Cardiac fibroblast (primary cell): ENCODE measurements around the gene SFXN5.
A peak's percentile ranks its signal among the peaks of the same experiment; 100 is the strongest.

Experiments used
- DNase-seq, 2 donors: peaks; one replicate each; pipeline versions ENCODE4 v3.0.0 to v3.0.0-alpha.2; 2010; ENCODE audit warnings: low read depth in 2 of 2
- H3K4me3 ChIP-seq, 2 donors: replicated peaks in 1 of 2; 1 replicate in 1 of 2; 2 replicates in 1 of 2; pipeline ENCODE4 v1.5.1; 2011; ENCODE audit warnings: low read depth in 2 of 2, low read length in 2 of 2, mild to moderate bottlenecking in 2 of 2, moderate library complexity in 1 of 2
- TF ChIP-seq, protein P1 (sequence below): IDR thresholded peaks from one replicate; pipeline ENCODE4 v1.5.1; 2011; ENCODE audit warnings: low read depth, mild to moderate bottlenecking, low read length, inconsistent platforms

SFXN5 gene

GRCh38 chr2:72942881-72943418, 128.6 kb downstream of the SFXN5 start:
- no peak overlapping the region for H3K4me3 ChIP-seq

GRCh38 chr2:72942293-72942692, 129.2 kb downstream of the SFXN5 start:
- TF ChIP-seq, protein P1, sequence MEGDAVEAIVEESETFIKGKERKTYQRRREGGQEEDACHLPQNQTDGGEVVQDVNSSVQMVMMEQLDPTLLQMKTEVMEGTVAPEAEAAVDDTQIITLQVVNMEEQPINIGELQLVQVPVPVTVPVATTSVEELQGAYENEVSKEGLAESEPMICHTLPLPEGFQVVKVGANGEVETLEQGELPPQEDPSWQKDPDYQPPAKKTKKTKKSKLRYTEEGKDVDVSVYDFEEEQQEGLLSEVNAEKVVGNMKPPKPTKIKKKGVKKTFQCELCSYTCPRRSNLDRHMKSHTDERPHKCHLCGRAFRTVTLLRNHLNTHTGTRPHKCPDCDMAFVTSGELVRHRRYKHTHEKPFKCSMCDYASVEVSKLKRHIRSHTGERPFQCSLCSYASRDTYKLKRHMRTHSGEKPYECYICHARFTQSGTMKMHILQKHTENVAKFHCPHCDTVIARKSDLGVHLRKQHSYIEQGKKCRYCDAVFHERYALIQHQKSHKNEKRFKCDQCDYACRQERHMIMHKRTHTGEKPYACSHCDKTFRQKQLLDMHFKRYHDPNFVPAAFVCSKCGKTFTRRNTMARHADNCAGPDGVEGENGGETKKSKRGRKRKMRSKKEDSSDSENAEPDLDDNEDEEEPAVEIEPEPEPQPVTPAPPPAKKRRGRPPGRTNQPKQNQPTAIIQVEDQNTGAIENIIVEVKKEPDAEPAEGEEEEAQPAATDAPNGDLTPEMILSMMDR: no peak
- DNase-seq: no peak
- no peak overlapping the region for H3K4me3 ChIP-seq

More at GRCh38 chr2:72942881-72943418, 128.6 kb downstream of the SFXN5 start:
- DNase-seq: no peak
- TF ChIP-seq, protein P1: no peak

DNA sequence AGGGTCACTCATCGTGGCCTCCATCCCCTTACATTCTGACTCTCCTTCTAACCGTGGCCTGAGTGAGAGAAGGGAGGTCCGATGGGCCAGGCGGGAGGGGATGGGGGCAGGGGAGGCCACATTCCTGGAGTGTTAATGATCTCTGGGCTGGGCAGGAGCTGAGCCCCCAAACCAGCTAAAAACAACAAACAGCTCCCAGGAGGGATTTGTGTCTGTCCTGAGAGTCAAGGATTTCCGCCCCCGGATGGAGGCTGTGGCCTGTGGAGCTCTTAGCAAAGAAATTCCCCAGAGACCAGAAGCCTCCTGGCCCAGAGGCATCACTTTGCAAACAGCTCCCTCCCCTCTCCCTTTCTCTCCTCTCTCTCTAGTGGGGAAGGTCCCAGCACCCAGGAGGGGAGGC, 130.7 kb downstream of the SFXN5 start:
- TF ChIP-seq, protein P1: no peak
- DNase-seq: peak; percentile 38 to 70
- H3K4me3 ChIP-seq: no peak overlapping the region

GRCh38 chr2:72940361-72940760, 131.2 kb downstream of the SFXN5 start:
- TF ChIP-seq, protein P1: no peak
- H3K4me3 ChIP-seq: no peak overlapping the region
- DNase-seq: no peak

DNA sequence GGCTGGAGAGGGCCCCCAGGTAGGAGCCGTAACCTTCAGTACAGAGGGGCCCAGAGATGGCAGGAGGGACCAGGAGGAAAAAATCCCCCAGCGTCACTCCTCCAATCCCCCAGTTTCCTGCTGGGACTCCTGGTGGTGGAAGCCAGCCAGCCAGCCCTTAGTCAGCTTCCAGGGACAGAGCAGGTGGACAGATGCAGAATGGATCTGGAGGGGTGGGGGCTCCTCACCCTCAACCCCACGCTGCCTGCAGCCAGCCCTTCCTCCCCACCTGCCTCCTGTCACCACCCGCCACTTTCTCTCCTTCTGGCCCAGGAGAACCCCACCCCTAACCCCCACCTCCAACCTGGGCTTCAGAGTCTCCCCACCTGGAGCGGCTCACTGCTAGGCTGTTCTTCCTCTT, 133.1 kb downstream of the SFXN5 start:
- H3K4me3 ChIP-seq: no peak overlapping the region
- TF ChIP-seq, protein P1: no peak
- DNase-seq: no peak

DNA sequence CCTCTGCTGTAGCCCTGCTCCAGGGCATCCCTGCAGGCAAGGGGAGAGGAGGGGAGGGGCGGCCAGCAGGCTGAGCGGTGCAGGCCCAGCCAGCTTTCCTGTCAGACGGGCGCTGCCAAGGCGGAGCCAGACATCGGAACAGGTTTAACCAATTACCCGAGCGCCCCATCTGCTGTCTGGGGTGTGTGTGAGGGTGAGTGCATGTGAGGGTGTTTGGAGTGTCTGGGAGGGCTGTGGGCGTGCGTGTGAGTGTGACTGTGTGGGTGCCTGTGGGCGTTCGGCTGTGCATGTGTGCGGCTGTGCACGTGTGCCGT, 134.2 kb downstream of the SFXN5 start:
- no peak overlapping the region for H3K4me3 ChIP-seq
- DNase-seq: no peak

More for the DNA sequence above, 134.2 kb downstream of the SFXN5 start:
- TF ChIP-seq, protein P1: no peak
